HepG2 (cell line): ENCODE measurements around the gene LEPR. TPM values are rescaled to one million over a fixed set of nuclear protein-coding genes. Genes with fewer than 3 reads are reported as not detected.

Source experiments
- FOXC1 ChIP-seq: sonication (generic); formaldehyde crosslinking; IDR thresholded peaks from 2 replicates; pipeline ENCODE4 v1.8.0; 2022; ENCODE audit warnings: mild to moderate bottlenecking, missing genetic modification reagents, borderline replicate concordance
- FOXP1 ChIP-seq, 2 experiments: fragments of 450-650 bp in 1 of 2; IDR thresholded peaks; 2 replicates each; pipeline ENCODE4 v1.6.1; 2017 to 2018; ENCODE audit warnings: antibody characterized with exemption in 1 of 2
- MAFG ChIP-seq: sonication (generic); formaldehyde crosslinking; IDR thresholded peaks from 2 replicates; pipeline ENCODE4 v1.5.1; 2020; ENCODE audit warnings: mild to moderate bottlenecking, missing genetic modification reagents
- NFE2L1 ChIP-seq: sonication (generic); formaldehyde crosslinking; IDR thresholded peaks from 2 replicates; pipeline ENCODE4 v1.4.0; 2020; ENCODE audit warnings: missing genetic modification reagents, mild to moderate bottlenecking, borderline replicate concordance
- RARA ChIP-seq: IDR thresholded peaks from 2 replicates; pipeline ENCODE4 v1.6.1; 2016; ENCODE audit warnings: missing genetic modification reagents, missing compliant biosample characterization
- ZNF136 ChIP-seq: sonication (generic); formaldehyde crosslinking; IDR thresholded peaks from 2 replicates; pipeline ENCODE4 v1.8.1; 2022; ENCODE audit warnings: low read depth, mild to moderate bottlenecking, moderate library complexity, missing genetic modification reagents
- ZNF260 ChIP-seq: sonication (generic); formaldehyde crosslinking; IDR thresholded peaks from 2 replicates; pipeline ENCODE4 v1.4.0; 2020; ENCODE audit warnings: missing genetic modification reagents, low read depth, mild to moderate bottlenecking, borderline replicate concordance
- ZNF331 ChIP-seq: sonication (generic); formaldehyde crosslinking; IDR thresholded peaks from 2 replicates; pipeline ENCODE4 v1.4.0; 2020; ENCODE audit warnings: missing genetic modification reagents
- ZNF550 ChIP-seq: sonication (generic); formaldehyde crosslinking; IDR thresholded peaks from 2 replicates; pipeline ENCODE4 v1.4.0; 2020; ENCODE audit warnings: mild to moderate bottlenecking, missing genetic modification reagents, borderline replicate concordance
- ZNF772 ChIP-seq: sonication (generic); formaldehyde crosslinking; IDR thresholded peaks from 2 replicates; pipeline ENCODE4 v1.5.0; 2020; ENCODE audit warnings: mild to moderate bottlenecking, missing genetic modification reagents
- polyA plus RNA-seq, 8 experiments: library from polyadenylated mRNA; depleted of rRNA in 3 of 8; stranded (reverse) in 7 of 8; unstranded in 1 of 8; fragments of >200 nt; fragmentation: Illumina TruSeq in 4 of 8; extraction: Trizol in 4 of 8; gene quantifications; 2 replicates each; pipeline versions ENCODE4 v1.2.1 to v1.2.3, GENCODE V29; 2011 to 2016; ENCODE audit warnings: low read depth in 4 of 8, missing spikeins in 1 of 8, mixed read lengths in 1 of 8; ENCODE audit not compliant: insufficient read depth in 1 of 8
- total RNA-seq, 5 experiments: library from RNA; depleted of rRNA; stranded (reverse); fragments of >200 nt; fragmentation: Illumina TruSeq; extraction: Trizol; gene quantifications; 2 replicates each; pipeline ENCODE4 v1.2.3, GENCODE V29; 2016; ENCODE audit warnings: low read depth in 1 of 5
- TF ChIP-seq, protein P1 (sequence below): sonication (generic); formaldehyde crosslinking; IDR thresholded peaks from 2 replicates; pipeline ENCODE4 v1.5.0; 2020; ENCODE audit warnings: mild to moderate bottlenecking, missing genetic modification reagents, borderline replicate concordance
- TF ChIP-seq, protein P2 (sequence below): IDR thresholded peaks from 2 replicates; pipeline ENCODE4 v1.6.1; 2016; ENCODE audit warnings: low read depth, control low read depth
- TF ChIP-seq, protein P3 (sequence below): sonication (generic); formaldehyde crosslinking; IDR thresholded peaks from 2 replicates; pipeline ENCODE4 v1.4.0; 2020; ENCODE audit warnings: mild to moderate bottlenecking, missing genetic modification reagents

Gene LEPR
- total and polyA plus RNA-seq, 2 of the 13 experiments (the other 11 are each of a cell fraction or from before 2014, with no cell fraction given) = 0.60 to 1.7 TPM

DNA sequence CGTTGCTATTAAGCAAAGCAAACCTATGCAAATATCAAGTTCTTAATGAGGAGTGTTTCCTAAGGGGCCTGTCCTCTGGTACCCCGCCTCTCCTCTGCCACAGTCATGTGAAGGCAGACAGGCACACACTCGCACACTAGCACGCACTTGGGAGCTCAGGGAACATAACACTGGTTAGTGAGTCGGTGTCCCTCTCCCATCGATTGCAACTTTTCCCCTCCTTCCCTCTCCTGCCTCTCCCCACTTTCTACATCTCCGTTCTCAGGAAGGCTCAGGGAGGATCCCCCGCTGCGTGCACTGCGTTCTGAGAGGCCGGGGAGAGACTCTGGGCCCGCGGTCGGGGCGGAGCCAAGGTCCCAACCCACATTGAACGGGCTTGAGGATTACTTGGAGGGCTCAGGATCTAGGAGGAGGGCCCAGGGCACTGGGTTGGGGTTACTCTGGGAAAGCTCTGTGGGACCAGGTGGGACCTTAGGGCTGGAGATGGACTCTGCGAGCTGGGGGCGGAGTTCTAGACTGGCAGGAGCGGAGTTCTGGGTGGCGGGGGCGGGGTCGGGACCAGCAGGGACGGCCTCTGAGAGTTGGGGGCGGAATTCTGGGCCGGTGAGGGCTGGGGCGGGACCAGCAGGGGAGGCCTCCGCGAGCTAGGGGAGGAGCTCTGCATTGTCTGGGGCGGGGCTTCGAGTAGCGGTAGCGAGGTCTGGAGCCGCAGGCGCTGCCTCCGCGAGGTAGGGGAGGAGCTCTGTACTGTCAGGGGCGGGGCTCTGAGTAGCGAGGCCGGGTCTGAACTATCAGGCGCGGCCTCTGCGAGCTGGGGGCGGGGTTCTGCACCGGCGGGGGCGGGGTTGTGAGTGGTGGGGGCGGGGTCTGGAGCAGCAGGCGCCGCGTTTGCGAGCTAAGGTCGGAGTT lies 533 bp upstream of the LEPR start (continued):
- TF ChIP-seq, protein P1, sequence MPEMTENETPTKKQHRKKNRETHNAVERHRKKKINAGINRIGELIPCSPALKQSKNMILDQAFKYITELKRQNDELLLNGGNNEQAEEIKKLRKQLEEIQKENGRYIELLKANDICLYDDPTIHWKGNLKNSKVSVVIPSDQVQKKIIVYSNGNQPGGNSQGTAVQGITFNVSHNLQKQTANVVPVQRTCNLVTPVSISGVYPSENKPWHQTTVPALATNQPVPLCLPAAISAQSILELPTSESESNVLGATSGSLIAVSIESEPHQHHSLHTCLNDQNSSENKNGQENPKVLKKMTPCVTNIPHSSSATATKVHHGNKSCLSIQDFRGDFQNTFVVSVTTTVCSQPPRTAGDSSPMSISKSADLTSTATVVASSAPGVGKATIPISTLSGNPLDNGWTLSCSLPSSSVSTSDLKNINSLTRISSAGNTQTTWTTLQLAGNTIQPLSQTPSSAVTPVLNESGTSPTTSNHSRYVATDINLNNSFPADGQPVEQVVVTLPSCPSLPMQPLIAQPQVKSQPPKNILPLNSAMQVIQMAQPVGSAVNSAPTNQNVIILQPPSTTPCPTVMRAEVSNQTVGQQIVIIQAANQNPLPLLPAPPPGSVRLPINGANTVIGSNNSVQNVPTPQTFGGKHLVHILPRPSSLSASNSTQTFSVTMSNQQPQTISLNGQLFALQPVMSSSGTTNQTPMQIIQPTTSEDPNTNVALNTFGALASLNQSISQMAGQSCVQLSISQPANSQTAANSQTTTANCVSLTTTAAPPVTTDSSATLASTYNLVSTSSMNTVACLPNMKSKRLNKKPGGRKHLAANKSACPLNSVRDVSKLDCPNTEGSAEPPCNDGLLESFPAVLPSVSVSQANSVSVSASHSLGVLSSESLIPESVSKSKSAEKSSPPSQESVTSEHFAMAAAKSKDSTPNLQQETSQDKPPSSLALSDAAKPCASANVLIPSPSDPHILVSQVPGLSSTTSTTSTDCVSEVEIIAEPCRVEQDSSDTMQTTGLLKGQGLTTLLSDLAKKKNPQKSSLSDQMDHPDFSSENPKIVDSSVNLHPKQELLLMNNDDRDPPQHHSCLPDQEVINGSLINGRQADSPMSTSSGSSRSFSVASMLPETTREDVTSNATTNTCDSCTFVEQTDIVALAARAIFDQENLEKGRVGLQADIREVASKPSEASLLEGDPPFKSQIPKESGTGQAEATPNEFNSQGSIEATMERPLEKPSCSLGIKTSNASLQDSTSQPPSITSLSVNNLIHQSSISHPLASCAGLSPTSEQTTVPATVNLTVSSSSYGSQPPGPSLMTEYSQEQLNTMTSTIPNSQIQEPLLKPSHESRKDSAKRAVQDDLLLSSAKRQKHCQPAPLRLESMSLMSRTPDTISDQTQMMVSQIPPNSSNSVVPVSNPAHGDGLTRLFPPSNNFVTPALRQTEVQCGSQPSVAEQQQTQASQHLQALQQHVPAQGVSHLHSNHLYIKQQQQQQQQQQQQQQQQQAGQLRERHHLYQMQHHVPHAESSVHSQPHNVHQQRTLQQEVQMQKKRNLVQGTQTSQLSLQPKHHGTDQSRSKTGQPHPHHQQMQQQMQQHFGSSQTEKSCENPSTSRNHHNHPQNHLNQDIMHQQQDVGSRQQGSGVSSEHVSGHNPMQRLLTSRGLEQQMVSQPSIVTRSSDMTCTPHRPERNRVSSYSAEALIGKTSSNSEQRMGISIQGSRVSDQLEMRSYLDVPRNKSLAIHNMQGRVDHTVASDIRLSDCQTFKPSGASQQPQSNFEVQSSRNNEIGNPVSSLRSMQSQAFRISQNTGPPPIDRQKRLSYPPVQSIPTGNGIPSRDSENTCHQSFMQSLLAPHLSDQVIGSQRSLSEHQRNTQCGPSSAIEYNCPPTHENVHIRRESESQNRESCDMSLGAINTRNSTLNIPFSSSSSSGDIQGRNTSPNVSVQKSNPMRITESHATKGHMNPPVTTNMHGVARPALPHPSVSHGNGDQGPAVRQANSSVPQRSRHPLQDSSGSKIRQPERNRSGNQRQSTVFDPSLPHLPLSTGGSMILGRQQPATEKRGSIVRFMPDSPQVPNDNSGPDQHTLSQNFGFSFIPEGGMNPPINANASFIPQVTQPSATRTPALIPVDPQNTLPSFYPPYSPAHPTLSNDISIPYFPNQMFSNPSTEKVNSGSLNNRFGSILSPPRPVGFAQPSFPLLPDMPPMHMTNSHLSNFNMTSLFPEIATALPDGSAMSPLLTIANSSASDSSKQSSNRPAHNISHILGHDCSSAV (CRISPR knock-in tag) = no peak
- TF ChIP-seq ZNF136 (CRISPR knock-in tag) = peak; percentile 77; the same call in 1 of the 2 replicates
- no peak for TF ChIP-seq NFE2L1
- no peak for TF ChIP-seq FOXC1 (CRISPR knock-in tag)
- peak; percentile 40; the same call in 1 of the 2 replicates for TF ChIP-seq ZNF772
- no peak for TF ChIP-seq RARA (CRISPR knock-in tag)
- no peak for TF ChIP-seq ZNF550 (CRISPR knock-in tag)
- TF ChIP-seq MAFG (CRISPR knock-in tag) = no peak
- TF ChIP-seq, protein P2, sequence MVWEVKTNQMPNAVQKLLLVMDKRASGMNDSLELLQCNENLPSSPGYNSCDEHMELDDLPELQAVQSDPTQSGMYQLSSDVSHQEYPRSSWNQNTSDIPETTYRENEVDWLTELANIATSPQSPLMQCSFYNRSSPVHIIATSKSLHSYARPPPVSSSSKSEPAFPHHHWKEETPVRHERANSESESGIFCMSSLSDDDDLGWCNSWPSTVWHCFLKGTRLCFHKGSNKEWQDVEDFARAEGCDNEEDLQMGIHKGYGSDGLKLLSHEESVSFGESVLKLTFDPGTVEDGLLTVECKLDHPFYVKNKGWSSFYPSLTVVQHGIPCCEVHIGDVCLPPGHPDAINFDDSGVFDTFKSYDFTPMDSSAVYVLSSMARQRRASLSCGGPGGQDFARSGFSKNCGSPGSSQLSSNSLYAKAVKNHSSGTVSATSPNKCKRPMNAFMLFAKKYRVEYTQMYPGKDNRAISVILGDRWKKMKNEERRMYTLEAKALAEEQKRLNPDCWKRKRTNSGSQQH (CRISPR knock-in tag) = peak; percentile 74; the same call in 1 of the 2 replicates
- TF ChIP-seq ZNF260 (CRISPR knock-in tag) = no peak
- TF ChIP-seq FOXP1 (IDR thresholded peaks at IDR 0.05) = no peak
- no peak for TF ChIP-seq FOXP1 (CRISPR knock-in tag; IDR thresholded peaks at IDR 0.05)
- TF ChIP-seq ZNF331 (CRISPR knock-in tag) = no peak
- TF ChIP-seq, protein P3, sequence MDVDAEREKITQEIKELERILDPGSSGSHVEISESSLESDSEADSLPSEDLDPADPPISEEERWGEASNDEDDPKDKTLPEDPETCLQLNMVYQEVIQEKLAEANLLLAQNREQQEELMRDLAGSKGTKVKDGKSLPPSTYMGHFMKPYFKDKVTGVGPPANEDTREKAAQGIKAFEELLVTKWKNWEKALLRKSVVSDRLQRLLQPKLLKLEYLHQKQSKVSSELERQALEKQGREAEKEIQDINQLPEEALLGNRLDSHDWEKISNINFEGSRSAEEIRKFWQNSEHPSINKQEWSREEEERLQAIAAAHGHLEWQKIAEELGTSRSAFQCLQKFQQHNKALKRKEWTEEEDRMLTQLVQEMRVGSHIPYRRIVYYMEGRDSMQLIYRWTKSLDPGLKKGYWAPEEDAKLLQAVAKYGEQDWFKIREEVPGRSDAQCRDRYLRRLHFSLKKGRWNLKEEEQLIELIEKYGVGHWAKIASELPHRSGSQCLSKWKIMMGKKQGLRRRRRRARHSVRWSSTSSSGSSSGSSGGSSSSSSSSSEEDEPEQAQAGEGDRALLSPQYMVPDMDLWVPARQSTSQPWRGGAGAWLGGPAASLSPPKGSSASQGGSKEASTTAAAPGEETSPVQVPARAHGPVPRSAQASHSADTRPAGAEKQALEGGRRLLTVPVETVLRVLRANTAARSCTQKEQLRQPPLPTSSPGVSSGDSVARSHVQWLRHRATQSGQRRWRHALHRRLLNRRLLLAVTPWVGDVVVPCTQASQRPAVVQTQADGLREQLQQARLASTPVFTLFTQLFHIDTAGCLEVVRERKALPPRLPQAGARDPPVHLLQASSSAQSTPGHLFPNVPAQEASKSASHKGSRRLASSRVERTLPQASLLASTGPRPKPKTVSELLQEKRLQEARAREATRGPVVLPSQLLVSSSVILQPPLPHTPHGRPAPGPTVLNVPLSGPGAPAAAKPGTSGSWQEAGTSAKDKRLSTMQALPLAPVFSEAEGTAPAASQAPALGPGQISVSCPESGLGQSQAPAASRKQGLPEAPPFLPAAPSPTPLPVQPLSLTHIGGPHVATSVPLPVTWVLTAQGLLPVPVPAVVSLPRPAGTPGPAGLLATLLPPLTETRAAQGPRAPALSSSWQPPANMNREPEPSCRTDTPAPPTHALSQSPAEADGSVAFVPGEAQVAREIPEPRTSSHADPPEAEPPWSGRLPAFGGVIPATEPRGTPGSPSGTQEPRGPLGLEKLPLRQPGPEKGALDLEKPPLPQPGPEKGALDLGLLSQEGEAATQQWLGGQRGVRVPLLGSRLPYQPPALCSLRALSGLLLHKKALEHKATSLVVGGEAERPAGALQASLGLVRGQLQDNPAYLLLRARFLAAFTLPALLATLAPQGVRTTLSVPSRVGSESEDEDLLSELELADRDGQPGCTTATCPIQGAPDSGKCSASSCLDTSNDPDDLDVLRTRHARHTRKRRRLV = no peak
